Stimulated activated CD8-positive, alpha-beta memory T cell treated with anti-CD3 and anti-CD28 coated beads, Interleukin-12 subunit alpha, Interleukin-12 subunit beta, amount 100 ng/mL, for 24 hours (primary cell): ENCODE measurements around the gene BEND4.

Experiments
- DNase-seq: peaks from one replicate; pipeline ENCODE4 v3.0.0-alpha.2; 2020; ENCODE audit errors: extremely low read depth

Gene BEND4

DNA sequence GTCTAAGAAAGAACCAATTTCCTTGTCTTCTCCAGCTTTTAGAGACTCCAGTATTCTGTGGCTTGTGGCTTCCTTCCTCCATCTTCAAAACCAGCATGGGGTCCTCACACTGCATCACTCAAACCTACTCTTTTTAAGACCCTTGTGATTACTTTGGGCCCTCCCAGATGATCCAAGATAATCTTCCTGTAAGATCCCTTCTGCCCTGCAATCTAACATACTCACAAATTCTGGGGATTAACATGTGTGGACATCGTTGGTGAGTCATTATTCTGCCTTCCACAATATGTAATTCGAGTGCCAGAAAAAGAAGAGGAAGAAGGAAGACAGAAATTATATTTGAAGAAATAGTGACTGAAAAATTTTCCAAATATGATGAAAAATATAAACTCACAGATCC is 47.9 kb downstream of the BEND4 start:
- no peak for DNase-seq

GRCh38 chr4:42101446-42101975 is 50.9 kb downstream of the BEND4 start:
- no peak for DNase-seq

DNA sequence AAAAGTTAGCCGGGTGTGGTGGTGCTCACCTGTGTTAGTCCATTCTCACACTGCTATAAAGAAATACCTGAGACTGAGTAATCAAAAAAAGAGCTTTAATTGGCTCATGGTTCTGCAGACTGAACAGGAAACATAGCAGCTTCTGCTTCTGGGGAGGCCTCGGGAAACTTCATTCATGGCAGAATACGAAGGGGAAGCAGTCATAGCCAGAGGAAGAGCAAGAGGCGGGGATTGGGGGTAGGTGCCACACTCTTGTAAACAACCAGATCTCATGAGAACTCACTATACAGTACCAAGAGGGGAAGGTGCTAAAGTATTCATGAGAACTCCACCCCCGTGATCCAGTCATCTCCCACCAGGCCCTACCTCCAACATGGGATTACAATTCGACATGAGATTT is 64.1 kb downstream of the BEND4 start:
- DNase-seq, result no peak

DNA sequence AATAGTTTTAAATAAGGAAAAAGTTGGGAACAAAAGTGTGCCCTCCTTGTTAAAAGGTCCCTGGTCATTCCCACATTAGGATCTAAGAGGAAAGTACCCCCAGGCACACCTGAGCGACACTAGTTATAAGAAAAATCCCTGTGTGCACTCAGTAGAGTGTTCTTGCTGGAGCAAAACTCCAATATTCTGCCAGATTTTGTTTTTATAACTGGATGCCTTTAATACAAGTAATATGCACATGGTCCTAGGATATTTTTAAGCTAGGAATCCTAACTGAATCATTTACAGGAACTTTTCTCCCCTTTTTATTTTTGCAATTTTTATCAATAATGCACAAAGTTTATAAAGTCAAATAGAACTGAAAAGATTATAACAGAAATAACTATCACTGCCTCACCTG is 68.6 kb downstream of the BEND4 start:
- no peak for DNase-seq

GRCh38 chr4:42080306-42080705 is 72.1 kb downstream of the BEND4 start:
- DNase-seq, result no peak

DNA sequence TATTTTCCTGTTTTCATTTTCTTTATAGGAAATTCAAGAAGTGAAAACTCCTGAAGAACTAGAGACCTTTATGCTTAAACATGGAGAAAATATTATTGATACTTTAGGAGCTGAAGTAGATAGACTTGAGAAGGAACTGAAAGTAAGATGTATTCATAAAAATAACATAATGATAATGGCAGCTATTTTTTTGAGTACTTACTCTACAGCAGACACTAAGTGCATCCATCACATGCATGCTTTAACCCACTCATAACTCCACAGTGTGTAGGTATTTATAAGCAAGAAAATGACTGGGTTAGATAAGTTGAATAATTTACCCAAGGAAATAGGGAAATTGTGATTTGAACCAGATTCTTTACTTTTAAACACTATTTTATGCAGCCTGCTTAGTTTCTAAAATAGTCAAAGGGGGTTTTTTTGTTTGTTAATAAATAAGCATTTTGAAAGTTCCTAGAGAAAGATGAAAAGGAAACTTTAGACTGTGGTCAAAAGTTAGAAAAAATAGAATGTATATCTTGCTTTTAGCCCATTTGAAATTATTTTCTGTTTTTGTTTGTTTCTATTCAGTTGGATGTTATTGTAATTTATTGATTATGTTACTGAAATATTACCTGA is 74.2 kb downstream of the BEND4 start:
- DNase-seq, result no peak

GRCh38 chr4:42074294-42074693 is 78.2 kb downstream of the BEND4 start:
- no peak for DNase-seq

DNA sequence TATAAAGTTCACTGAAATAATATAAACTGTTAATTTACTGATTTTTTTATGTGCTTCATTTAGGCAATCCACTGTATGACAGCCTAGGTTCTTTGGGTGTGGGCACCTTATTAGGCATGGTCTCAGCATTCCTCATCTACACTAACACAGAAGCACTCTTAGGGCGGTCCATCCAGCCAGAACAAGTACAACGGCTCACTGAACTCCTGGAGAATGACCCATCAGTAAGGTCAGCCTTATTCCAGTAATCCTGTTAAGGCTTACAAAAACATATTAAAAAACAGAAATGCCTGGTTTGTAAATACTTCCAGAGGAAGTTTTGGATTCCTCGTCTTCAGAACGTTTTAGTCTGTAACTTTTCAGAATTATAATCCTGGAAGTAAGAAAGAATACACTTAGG is 82.0 kb downstream of the BEND4 start:
- DNase-seq, result no peak

- no peak for DNase-seq
Observed at GRCh38 chr4:42067264-42067663, 85.2 kb downstream of the BEND4 start.

DNA sequence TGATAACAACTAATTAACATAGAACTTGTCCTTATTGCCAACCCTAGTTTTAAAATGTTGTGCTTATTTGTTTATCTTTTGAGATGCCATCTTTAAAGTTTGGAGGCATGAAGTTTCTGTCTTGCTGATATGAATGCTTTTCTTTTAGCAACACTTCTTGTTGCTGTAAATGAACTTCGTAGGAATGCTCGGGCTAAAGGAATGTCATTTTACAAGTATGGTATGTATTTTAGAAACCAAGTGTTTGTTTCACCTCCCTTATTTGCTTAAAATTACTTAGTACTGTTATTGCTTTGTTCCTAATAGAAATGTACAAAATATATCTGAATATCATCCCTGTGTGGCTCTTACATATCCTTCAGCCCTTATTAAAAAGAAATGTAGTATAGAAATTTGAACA is 86.1 kb downstream of the BEND4 start:
- no peak for DNase-seq
